ENCODE data around the gene ZNF766. TPM values are rescaled to one million over a fixed set of nuclear protein-coding genes. Genes with fewer than 3 reads are reported as not detected.
A peak's percentile ranks its signal among the peaks of the same experiment; 100 is the strongest.

Gene ZNF766
- total and polyA plus RNA-seq, 12 donors, result 2.3 to 21.4 (median 13.1) TPM

- WGBS, 4 donors, result 9 to 12% (median 11%) methylated on average over 15 to 18 of the region's 18 CpGs
Measured at GRCh38 chr19:52297601-52298364, 28.4 kb downstream of the ZNF766 start.

DNA sequence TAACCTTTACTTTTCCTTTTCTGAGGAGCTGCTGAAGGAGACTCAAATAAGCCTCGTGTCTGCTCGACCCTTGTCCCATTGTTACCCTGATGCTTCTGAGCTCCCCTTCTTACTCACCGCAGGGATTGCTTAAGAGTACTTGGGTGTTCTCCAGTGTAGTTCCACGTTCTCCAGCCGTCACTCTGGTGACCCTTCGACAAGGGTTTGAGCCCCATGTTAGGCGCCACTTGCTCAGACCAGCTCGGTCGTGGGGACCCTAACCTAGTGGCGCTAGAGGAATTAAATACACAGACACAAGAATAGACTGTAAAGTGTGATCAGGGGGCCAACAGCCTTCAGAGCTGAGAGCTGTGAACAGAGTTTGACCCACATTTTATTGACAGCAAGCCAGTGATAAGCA lies 37.9 kb downstream of the ZNF766 start:
- H3K9me3 ChIP-seq (replicated peaks in 1 of 3), result peaks cover 0 to 45% (median 0%) of the 10 kb centered on the region in 3 donors
- peaks cover 0 to 4% of the 10 kb centered on the region in 2 donors for H3K36me3 ChIP-seq (replicated peaks in 1 of 2)
- peak in 1 of 7 donors; percentile 24 for DNase-seq
- H3K4me3 ChIP-seq, result no peak overlapping the region
- WGBS, 4 donors, result 95 to 99% (median 96%) methylated on average over 10 of the region's 10 CpGs
- no peak for TF ChIP-seq POLR2A (IDR thresholded peaks at IDR 0.05)
- TF ChIP-seq, protein P1, sequence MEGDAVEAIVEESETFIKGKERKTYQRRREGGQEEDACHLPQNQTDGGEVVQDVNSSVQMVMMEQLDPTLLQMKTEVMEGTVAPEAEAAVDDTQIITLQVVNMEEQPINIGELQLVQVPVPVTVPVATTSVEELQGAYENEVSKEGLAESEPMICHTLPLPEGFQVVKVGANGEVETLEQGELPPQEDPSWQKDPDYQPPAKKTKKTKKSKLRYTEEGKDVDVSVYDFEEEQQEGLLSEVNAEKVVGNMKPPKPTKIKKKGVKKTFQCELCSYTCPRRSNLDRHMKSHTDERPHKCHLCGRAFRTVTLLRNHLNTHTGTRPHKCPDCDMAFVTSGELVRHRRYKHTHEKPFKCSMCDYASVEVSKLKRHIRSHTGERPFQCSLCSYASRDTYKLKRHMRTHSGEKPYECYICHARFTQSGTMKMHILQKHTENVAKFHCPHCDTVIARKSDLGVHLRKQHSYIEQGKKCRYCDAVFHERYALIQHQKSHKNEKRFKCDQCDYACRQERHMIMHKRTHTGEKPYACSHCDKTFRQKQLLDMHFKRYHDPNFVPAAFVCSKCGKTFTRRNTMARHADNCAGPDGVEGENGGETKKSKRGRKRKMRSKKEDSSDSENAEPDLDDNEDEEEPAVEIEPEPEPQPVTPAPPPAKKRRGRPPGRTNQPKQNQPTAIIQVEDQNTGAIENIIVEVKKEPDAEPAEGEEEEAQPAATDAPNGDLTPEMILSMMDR (IDR thresholded peaks at IDR 0.05), result no peak
- no peaks in the 10 kb centered on the region for H3K27me3 ChIP-seq
- no peak overlapping the region for H3K27ac ChIP-seq
- intact Hi-C loops (cut with DNase I), result no loop called here
- H3K4me1 ChIP-seq (replicated peaks in 1 of 2), result no peaks in the 10 kb centered on the region

More at GRCh38 chr19:52297601-52298364, 28.4 kb downstream of the ZNF766 start:
- peak overlapping the region; percentile 66 to 99 (median 94) for H3K27ac ChIP-seq
- peaks cover 7 to 11% of the 10 kb centered on the region in 2 donors for H3K4me1 ChIP-seq (replicated peaks in 1 of 2)
- DNase-seq, result peak in 4 of 7 donors; percentile 13 to 22 (median 18)
- H3K36me3 ChIP-seq (replicated peaks in 1 of 2), result peaks cover 0 to 18% of the 10 kb centered on the region in 2 donors
- no peaks in the 10 kb centered on the region for H3K27me3 ChIP-seq
- intact Hi-C loops (cut with DNase I), result no loop called here
- peak overlapping the region; percentile 43 to 97 (median 80) for H3K4me3 ChIP-seq
- H3K9me3 ChIP-seq (replicated peaks in 1 of 3), result no peaks in the 10 kb centered on the region
- TF ChIP-seq, protein P1 (IDR thresholded peaks at IDR 0.05), result no peak
- TF ChIP-seq POLR2A (IDR thresholded peaks at IDR 0.05), result no peak

DNA sequence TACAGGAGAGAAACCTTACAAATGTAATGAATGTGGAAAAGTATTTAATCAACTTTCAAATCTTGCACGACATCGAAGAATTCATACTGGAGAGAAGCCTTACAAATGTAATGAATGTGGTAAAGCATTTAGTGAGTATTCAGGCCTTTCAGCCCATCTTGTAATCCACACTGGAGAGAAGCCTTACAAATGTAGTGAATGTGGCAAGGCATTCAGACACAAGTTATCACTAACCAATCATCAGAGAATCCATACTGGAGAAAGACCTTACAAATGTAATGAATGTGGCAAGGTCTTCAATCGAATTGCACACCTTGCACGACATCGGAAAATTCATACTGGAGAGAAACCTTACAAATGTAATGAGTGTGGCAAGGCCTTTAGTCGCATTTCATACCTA lies 53.0 kb downstream of the ZNF766 start:
- Histone ChIP-seq H3K36me3 (replicated peaks in 1 of 2) (peaks cover 0 to 8% of the 10 kb centered on the region in 2 donors), H3K9me3 (replicated peaks in 1 of 3) (peaks cover 26 to 83% (median 43%) of the 10 kb centered on the region in 3 donors)
- no peak for DNase-seq

GRCh38 chr19:52331757-52332156 lies 62.4 kb downstream of the ZNF766 start:
- intact Hi-C loops (cut with DNase I), result no loop called here
- no peaks in the 10 kb centered on the region for H3K36me3 ChIP-seq (replicated peaks in 1 of 2)
- no peaks in the 10 kb centered on the region for H3K27me3 ChIP-seq
- H3K27ac ChIP-seq, result no peak overlapping the region
- H3K4me1 ChIP-seq (replicated peaks in 1 of 2), result peaks cover 2 to 3% of the 10 kb centered on the region in 2 donors
- DNase-seq, result no peak
- H3K9me3 ChIP-seq (replicated peaks in 1 of 3), result peaks cover 0 to 41% (median 8%) of the 10 kb centered on the region in 3 donors
- TF ChIP-seq, protein P1 (IDR thresholded peaks at IDR 0.05), result no peak
- no peak for TF ChIP-seq POLR2A (IDR thresholded peaks at IDR 0.05)
- H3K4me3 ChIP-seq, result no peak overlapping the region
- 78 to 92% (median 85%) methylated on average over 10 of the region's 10 CpGs for WGBS, 4 donors

More for the DNA sequence above, 53.0 kb downstream of the ZNF766 start:
- intact Hi-C loops (cut with DNase I), result no loop called here
- no peaks in the 10 kb centered on the region for H3K27me3 ChIP-seq
- no peaks in the 10 kb centered on the region for H3K4me1 ChIP-seq (replicated peaks in 1 of 2)
- TF ChIP-seq, protein P1 (IDR thresholded peaks at IDR 0.05), result no peak
- TF ChIP-seq POLR2A (IDR thresholded peaks at IDR 0.05), result no peak
- WGBS, 4 donors, result 96 to 98% (median 97%) methylated on average over 6 of the region's 6 CpGs
- no peak overlapping the region for H3K27ac ChIP-seq
- peak overlapping the region in 1 of 4 donors; percentile 3 for H3K4me3 ChIP-seq

All from adrenal gland (tissue), 12 donors.